Measurements from ENCODE around the gene BRI3BP. TPM values are rescaled to one million over a fixed set of nuclear protein-coding genes. Genes with fewer than 3 reads are reported as not detected.
"Not testable (repeated sequence)": the region's sequence is repeated elsewhere in the genome, so short reads cannot be mapped to it uniquely, and the experiment has no call there.

Gene BRI3BP
- total RNA-seq, 1 donor from 2014 or later = 1.5 TPM

GRCh38 chr12:125072496-125072895 is 79.1 kb downstream of the BRI3BP start:
- Mint-ChIP-seq H3K36me3 (ENCODE audit: unreplicated experiment) (peaks cover 8% of the 10 kb centered on the region), H3K9me3 (ENCODE audit: unreplicated experiment) (peaks cover under 1% of the 10 kb centered on the region), H3K4me1 (ENCODE audit: low read depth, unreplicated experiment) (peaks cover 9% of the 10 kb centered on the region), H3K27ac (ENCODE audit: unreplicated experiment) (no peak overlapping the region), H3K4me3 (ENCODE audit: unreplicated experiment) (no peak overlapping the region), H3K27me3 (ENCODE audit: unreplicated experiment) (peaks cover 2% of the 10 kb centered on the region)
- DNase-seq = no peak
- no peak for TF ChIP-seq CTCF (IDR thresholded peaks at IDR 0.05; ENCODE audit: partially characterized antibody, unreplicated experiment)

GRCh38 chr12:125074294-125074693 is 80.8 kb downstream of the BRI3BP start:
- H3K27ac Mint-ChIP-seq (ENCODE audit: unreplicated experiment); H3K4me1 Mint-ChIP-seq (ENCODE audit: low read depth, unreplicated experiment); H3K36me3 Mint-ChIP-seq (ENCODE audit: unreplicated experiment); H3K4me3 Mint-ChIP-seq (ENCODE audit: unreplicated experiment); DNase-seq; H3K27me3 Mint-ChIP-seq (ENCODE audit: unreplicated experiment); H3K9me3 Mint-ChIP-seq (ENCODE audit: unreplicated experiment): not testable (repeated sequence)

GRCh38 chr12:125076103-125076502 is 82.7 kb downstream of the BRI3BP start:
- Mint-ChIP-seq H3K9me3 (ENCODE audit: unreplicated experiment) (no peaks in the 10 kb centered on the region), H3K27ac (ENCODE audit: unreplicated experiment) (no peak overlapping the region), H3K27me3 (ENCODE audit: unreplicated experiment) (no peaks in the 10 kb centered on the region), H3K36me3 (ENCODE audit: unreplicated experiment) (peaks cover 8% of the 10 kb centered on the region), H3K4me1 (ENCODE audit: low read depth, unreplicated experiment) (peaks cover 3% of the 10 kb centered on the region), H3K4me3 (ENCODE audit: unreplicated experiment) (no peak overlapping the region)
- no peak for DNase-seq
- no peak for TF ChIP-seq CTCF (IDR thresholded peaks at IDR 0.05; ENCODE audit: partially characterized antibody, unreplicated experiment)

GRCh38 chr12:125079084-125079483 is 85.6 kb downstream of the BRI3BP start:
- no peaks in the 10 kb centered on the region for H3K27me3 Mint-ChIP-seq (ENCODE audit: unreplicated experiment)
- no peak for TF ChIP-seq CTCF (IDR thresholded peaks at IDR 0.05; ENCODE audit: partially characterized antibody, unreplicated experiment)
- H3K9me3 Mint-ChIP-seq (ENCODE audit: unreplicated experiment) = no peaks in the 10 kb centered on the region
- peaks cover 12% of the 10 kb centered on the region for H3K36me3 Mint-ChIP-seq (ENCODE audit: unreplicated experiment)
- no peak for DNase-seq
- H3K4me3 Mint-ChIP-seq (ENCODE audit: unreplicated experiment) = no peak overlapping the region
- peaks cover 6% of the 10 kb centered on the region for H3K4me1 Mint-ChIP-seq (ENCODE audit: low read depth, unreplicated experiment)
- no peak overlapping the region for H3K27ac Mint-ChIP-seq (ENCODE audit: unreplicated experiment)

GRCh38 chr12:125079648-125080645 is 86.5 kb downstream of the BRI3BP start:
- no peak overlapping the region for H3K4me3 Mint-ChIP-seq (ENCODE audit: unreplicated experiment)
- no peak for TF ChIP-seq CTCF (IDR thresholded peaks at IDR 0.05; ENCODE audit: partially characterized antibody, unreplicated experiment)
- peaks cover 1% of the 10 kb centered on the region for H3K27me3 Mint-ChIP-seq (ENCODE audit: unreplicated experiment)
- H3K27ac Mint-ChIP-seq (ENCODE audit: unreplicated experiment) = peak overlapping the region; percentile 0
- H3K36me3 Mint-ChIP-seq (ENCODE audit: unreplicated experiment) = peaks cover 12% of the 10 kb centered on the region
- DNase-seq = no peak
- H3K4me1 Mint-ChIP-seq (ENCODE audit: low read depth, unreplicated experiment) = peaks cover 6% of the 10 kb centered on the region
- H3K9me3 Mint-ChIP-seq (ENCODE audit: unreplicated experiment) = no peaks in the 10 kb centered on the region

Other genes starting within 250 kb of the BRI3BP start
- gene SCARB1, start 129.8 kb upstream of the BRI3BP start, total RNA-seq (ENCODE audit: unreplicated experiment) = 25.1 TPM
- gene UBC, start 79.0 kb upstream of the BRI3BP start, total RNA-seq (ENCODE audit: unreplicated experiment) = 966 TPM
- gene DHX37, start 4.5 kb upstream of the BRI3BP start, total RNA-seq (ENCODE audit: unreplicated experiment) = 9.8 TPM
- gene AACS, start 71.8 kb downstream of the BRI3BP start, total RNA-seq (ENCODE audit: unreplicated experiment) = 59.3 TPM
- 30.5 TPM for gene TMEM132B, start 192.7 kb downstream of the BRI3BP start, total RNA-seq (ENCODE audit: unreplicated experiment)